Breast epithelium (tissue), 4 donors: Measurements from ENCODE around the gene TRPM8. TPM values are rescaled to one million over a fixed set of nuclear protein-coding genes. Genes with fewer than 3 reads are reported as not detected.

ENCODE experiments used
- DNase-seq, 2 donors: peaks; one replicate each; pipeline ENCODE4 v3.0.0-alpha.2; 2019; ENCODE audit warnings: low spot score in 2 of 2
- H3K27ac ChIP-seq, 2 donors: fragments of 200-600 bp; sonication (generic) in 1 of 2; one replicate each; pipeline ENCODE4 v1.5.1; 2016 to 2019; ENCODE audit warnings: mild to moderate bottlenecking in 1 of 2
- H3K27me3 ChIP-seq, 2 donors: fragments of 200-600 bp; sonication (generic) in 1 of 2; one replicate each; pipeline versions ENCODE4 v1.5.1 to v1.6.0; 2017 to 2019; ENCODE audit warnings: control low read depth in 1 of 2, mild to moderate bottlenecking in 1 of 2
- H3K36me3 ChIP-seq: fragments of 200-600 bp; one replicate; pipeline ENCODE4 v1.5.1; 2019
- H3K4me1 ChIP-seq, 2 donors: fragments of 200-600 bp; sonication (generic); one replicate each; pipeline ENCODE4 v1.5.1; 2016 to 2019; ENCODE audit warnings: control low read depth in 1 of 2
- H3K4me3 ChIP-seq, 3 donors: fragments of 200-600 bp; sonication (generic); 1 replicate in 2 of 3; 2 replicates in 1 of 3; pipeline ENCODE4 v1.5.1; 2016 to 2019; ENCODE audit warnings: mild to moderate bottlenecking in 3 of 3, moderate library complexity in 2 of 3
- H3K9me3 ChIP-seq, 2 donors: fragments of 200-600 bp; sonication (generic) in 1 of 2; one replicate each; pipeline ENCODE4 v1.5.1; 2016 to 2019; ENCODE audit warnings: control low read depth in 1 of 2
- CTCF ChIP-seq, 3 donors: fragments of 450-650 bp; IDR thresholded peaks; one replicate each; pipeline ENCODE4 v1.5.1; 2016 to 2017; ENCODE audit warnings: antibody characterized with exemption in 3 of 3, mild to moderate bottlenecking in 3 of 3, moderate library complexity in 3 of 3
- POLR2A ChIP-seq: fragments of 450-650 bp; IDR thresholded peaks from one replicate; pipeline ENCODE4 v1.6.1; 2016; ENCODE audit warnings: antibody characterized with exemption, mild to moderate bottlenecking, moderate library complexity
- POLR2AphosphoS5 ChIP-seq, 3 donors: sonication (generic); formaldehyde crosslinking; IDR thresholded peaks; one replicate each; pipeline ENCODE4 v1.6.1; 2017; ENCODE audit warnings: antibody characterized with exemption in 3 of 3
- intact Hi-C: fragments of 100-400 bp; cut with DNase I; formaldehyde crosslinking; loops from one replicate; pipeline ENCODE4 v1.15.1; 2023; ENCODE audit warnings: low total_unique reads
- total RNA-seq, 3 donors: library from RNA; depleted of rRNA; stranded (reverse); fragments of >200 nt; gene quantifications; one replicate each; pipeline ENCODE4 v1.1.0, GENCODE V29; 2016

TRPM8 gene
- total RNA-seq, 3 donors from 2014 or later: not detected

GRCh38 chr2:233994151-233994550 is 77.0 kb downstream of the TRPM8 start:
- Histone ChIP-seq H3K36me3 (no peaks in the 10 kb centered on the region), H3K9me3 (no peaks in the 10 kb centered on the region), H3K4me3 (no peak overlapping the region), H3K4me1 (no peaks in the 10 kb centered on the region), H3K27ac (no peak overlapping the region), H3K27me3 (no peaks in the 10 kb centered on the region)
- no peak for TF ChIP-seq POLR2AphosphoS5 (IDR thresholded peaks at IDR 0.05)
- TF ChIP-seq POLR2A: no peak
- no peak for TF ChIP-seq CTCF (IDR thresholded peaks at IDR 0.05)
- intact Hi-C loops: no loop called here
- no peak for DNase-seq

DNA sequence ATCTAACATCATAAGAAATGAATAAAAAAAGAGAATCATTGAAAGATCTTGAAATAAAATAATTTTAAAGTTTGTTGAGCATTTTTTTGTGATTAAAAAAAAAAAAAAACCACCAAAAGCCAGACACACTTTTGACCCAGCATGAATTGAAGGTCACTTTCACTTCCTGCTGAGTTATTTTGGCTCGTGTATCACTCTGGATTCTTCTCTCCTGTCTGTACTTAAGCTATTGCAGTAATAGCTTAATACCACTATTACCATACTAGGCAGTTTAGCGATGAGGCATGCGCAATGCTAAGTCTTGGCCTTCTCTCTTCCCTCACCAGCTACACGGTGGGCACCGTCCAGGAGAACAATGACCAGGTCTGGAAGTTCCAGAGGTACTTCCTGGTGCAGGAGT is 78.8 kb downstream of the TRPM8 start:
- H3K36me3 ChIP-seq: no peaks in the 10 kb centered on the region
- H3K27ac ChIP-seq: no peak overlapping the region
- intact Hi-C loops: no loop called here
- no peaks in the 10 kb centered on the region for H3K4me1 ChIP-seq
- DNase-seq: no peak
- TF ChIP-seq POLR2AphosphoS5 (IDR thresholded peaks at IDR 0.05): no peak
- no peak for TF ChIP-seq CTCF (IDR thresholded peaks at IDR 0.05)
- TF ChIP-seq POLR2A: no peak
- H3K4me3 ChIP-seq: no peak overlapping the region
- no peaks in the 10 kb centered on the region for H3K9me3 ChIP-seq
- H3K27me3 ChIP-seq: no peaks in the 10 kb centered on the region

DNA sequence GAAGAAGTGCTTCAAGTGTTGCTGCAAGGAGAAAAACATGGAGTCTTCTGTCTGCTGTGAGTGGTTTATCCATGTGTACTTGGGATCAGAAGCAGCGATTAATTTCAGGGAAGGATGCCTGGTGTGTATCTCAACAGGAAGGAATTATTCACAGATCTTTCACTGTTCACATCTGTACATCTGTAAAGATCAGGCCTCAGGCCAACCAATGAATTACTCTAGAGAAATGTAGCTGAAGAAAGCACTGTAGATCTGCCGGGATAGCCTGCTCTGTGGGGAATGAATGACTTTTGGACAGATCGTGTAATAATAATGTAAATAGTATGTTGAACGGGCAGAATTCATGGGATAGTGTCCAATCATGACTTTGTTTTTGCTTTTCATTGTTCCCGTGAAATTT is 79.3 kb downstream of the TRPM8 start:
- no peak for DNase-seq
- Histone ChIP-seq H3K27ac (no peak overlapping the region), H3K4me1 (no peaks in the 10 kb centered on the region), H3K36me3 (no peaks in the 10 kb centered on the region), H3K27me3 (no peaks in the 10 kb centered on the region), H3K9me3 (no peaks in the 10 kb centered on the region), H3K4me3 (no peak overlapping the region)
- TF ChIP-seq POLR2AphosphoS5 (IDR thresholded peaks at IDR 0.05) (no peak), POLR2A (no peak), CTCF (IDR thresholded peaks at IDR 0.05) (no peak)
- intact Hi-C loops: no loop called here

GRCh38 chr2:233997707-233998106 is 80.5 kb downstream of the TRPM8 start:
- no peaks in the 10 kb centered on the region for H3K9me3 ChIP-seq
- H3K4me1 ChIP-seq: no peaks in the 10 kb centered on the region
- intact Hi-C loops: no loop called here
- DNase-seq: no peak
- no peaks in the 10 kb centered on the region for H3K27me3 ChIP-seq
- H3K27ac ChIP-seq: no peak overlapping the region
- no peak overlapping the region for H3K4me3 ChIP-seq
- TF ChIP-seq POLR2AphosphoS5 (IDR thresholded peaks at IDR 0.05) (no peak), POLR2A (no peak), CTCF (IDR thresholded peaks at IDR 0.05) (no peak)
- no peaks in the 10 kb centered on the region for H3K36me3 ChIP-seq

DNA sequence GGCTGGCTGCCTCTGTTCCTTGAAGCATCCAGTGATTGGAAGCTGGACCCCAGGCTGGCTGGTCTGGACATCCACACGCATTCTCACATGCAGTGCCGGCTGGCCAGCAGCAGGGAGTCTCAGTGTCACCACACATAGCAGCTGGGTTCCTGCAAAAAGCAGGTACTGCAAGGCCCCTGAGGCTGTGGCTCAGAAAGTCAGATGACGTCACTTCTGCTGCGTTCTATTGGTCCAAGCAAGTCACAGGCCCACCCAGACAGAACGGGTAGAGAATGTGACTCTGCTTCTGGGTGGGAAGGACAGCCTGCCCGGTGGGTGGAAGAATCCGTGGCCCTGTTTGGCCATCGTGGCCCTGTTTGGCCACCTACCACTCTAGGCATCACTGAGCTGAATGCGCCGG is 82.0 kb downstream of the TRPM8 start:
- no peak overlapping the region for H3K27ac ChIP-seq
- H3K4me1 ChIP-seq: no peaks in the 10 kb centered on the region
- H3K4me3 ChIP-seq: no peak overlapping the region
- no peak for DNase-seq
- TF ChIP-seq POLR2AphosphoS5 (IDR thresholded peaks at IDR 0.05) (no peak), POLR2A (no peak), CTCF (IDR thresholded peaks at IDR 0.05) (no peak)
- no peaks in the 10 kb centered on the region for H3K36me3 ChIP-seq
- no peaks in the 10 kb centered on the region for H3K27me3 ChIP-seq
- H3K9me3 ChIP-seq: no peaks in the 10 kb centered on the region
- intact Hi-C loops: no loop called here
